ENCODE measurements around the gene TBX2. TPM values are rescaled to one million over a fixed set of nuclear protein-coding genes. Genes with fewer than 3 reads are reported as not detected.

The TBX2 gene
- polyA plus RNA-seq, 1 experiment, result 7.8 TPM

Other genes with a start within 250 kb of the TBX2 start
- gene TBX4, start 52.6 kb downstream of the TBX2 start, polyA plus RNA-seq (2011; rRNA removed), result 2.8 and 3.7 TPM in 2 replicates
- gene NACA2, start 191.4 kb downstream of the TBX2 start, polyA plus RNA-seq (2011; rRNA removed), result 0.15 TPM in 1 of 2 replicates, not detected in the other